GM10847 (cell line): ENCODE results near the gene YTHDC1.

ENCODE experiments used
- POLR2A ChIP-seq: IDR thresholded peaks from 2 replicates; pipeline ENCODE4 v1.6.1; 2011; ENCODE audit not compliant: insufficient read length; ENCODE audit errors: extremely low read depth

Gene YTHDC1

DNA sequence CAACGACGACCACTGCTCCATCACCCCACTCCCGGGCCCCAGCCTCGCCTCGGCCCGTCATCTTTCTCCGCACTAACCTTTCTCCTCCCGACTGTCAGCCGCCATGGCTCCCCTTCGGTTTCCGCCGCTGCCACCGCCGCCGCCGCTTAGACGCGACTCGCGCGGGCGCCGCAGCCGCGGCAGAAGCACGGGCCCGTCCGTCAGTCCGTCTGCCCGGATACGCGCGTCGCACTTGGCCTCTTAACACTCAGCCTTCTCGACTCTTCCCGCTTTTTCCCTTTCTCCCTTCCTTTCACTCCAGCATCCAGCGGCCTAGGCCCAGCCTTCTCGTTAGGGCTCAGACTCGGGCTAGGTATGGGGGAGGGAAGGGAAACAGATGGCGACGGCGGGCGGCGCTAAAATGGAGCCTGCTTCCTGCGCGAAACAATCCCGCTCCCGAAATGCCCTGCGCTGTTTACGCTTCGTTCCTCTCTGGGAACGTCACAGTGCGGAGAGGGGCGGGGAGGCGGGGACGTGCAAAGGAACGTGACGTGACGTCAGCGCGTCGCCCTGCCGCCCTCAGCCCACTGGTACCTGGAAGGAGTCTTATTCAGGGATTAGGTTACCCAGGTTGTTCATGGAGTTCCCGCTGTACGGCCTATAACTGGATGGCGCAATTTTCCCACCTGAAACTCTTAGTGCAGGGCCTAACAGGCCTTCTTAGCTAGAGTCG, at the start of gene YTHDC1:
Gene YTHDC1 (minus strand): TSS at position 442 of the 712 bp plus-strand sequence. CDS start 337 bp downstream, at position 105.
- peak; percentile 74 for TF ChIP-seq POLR2A

GRCh38 chr4:68399306-68399705, 49.4 kb upstream of the YTHDC1 start:
- no peak for TF ChIP-seq POLR2A

- TF ChIP-seq POLR2A: no peak
Measured at GRCh38 chr4:68396756-68397155, 46.9 kb upstream of the YTHDC1 start.

- TF ChIP-seq POLR2A: no peak
Measured at GRCh38 chr4:68391436-68391835, 41.5 kb upstream of the YTHDC1 start.

- TF ChIP-seq POLR2A: no peak
Measured at GRCh38 chr4:68390205-68390935, 40.5 kb upstream of the YTHDC1 start.

DNA sequence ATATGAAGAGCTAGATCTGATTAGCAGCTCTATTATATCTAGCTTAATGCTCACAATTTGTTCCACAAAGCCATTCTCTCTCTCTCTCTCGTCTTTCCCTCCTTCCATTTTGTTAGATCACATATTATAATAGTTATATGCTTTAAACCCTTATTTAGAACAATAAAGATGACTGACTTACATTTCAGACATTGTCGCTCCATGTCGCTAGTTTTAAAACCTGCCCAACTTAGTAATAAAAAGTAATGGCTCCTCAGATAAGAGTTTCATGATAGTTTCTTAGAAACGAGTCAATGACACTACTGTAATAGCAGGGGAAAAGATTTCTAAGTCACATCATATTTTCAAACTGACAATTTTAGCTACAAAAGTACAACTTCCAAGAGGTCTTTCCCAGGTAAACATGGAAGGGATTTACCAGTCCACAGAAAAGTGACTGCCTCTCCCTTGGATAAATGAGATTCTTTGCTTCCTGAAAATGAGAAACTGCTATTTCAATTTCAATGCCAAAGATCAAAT, 38.5 kb upstream of the YTHDC1 start:
- TF ChIP-seq POLR2A: no peak

DNA sequence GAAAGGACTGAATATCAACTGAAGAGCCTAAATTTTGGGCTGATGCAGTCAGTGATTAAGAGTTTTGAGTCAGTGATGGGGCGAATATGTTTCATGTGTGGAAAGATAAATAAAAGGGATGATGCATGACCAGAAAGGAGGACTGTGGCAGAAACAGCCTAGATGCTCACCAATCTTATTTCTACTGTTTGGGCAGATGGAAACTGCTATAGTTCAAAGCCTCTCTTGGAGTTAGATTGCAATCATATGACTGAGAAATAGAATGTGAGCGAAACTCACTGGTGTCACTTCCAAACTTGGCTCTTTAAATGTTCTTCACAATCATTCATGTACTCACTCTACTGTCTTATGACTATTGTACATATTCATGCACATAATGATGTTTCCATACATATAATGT, 35.4 kb upstream of the YTHDC1 start:
- TF ChIP-seq POLR2A: no peak

DNA sequence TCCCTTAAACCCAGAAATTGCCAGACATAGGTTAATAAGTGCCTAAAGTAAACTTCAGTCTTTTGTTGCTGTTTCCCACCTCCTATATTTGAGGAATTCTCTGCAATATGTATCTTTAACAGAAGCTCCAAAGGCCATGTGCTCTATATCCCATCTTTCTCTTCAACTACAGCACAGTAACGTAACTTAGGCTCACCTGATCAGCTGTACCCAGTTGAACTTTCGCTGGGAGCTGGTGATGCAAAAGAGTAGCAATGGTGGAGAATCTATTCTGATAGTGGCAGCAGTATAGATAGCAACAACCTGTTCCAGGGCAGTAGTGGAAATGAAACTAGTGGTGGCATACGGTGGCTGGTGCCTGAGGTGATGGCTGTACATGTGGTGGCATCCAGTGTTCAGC, 33.2 kb upstream of the YTHDC1 start:
- TF ChIP-seq POLR2A: no peak

DNA sequence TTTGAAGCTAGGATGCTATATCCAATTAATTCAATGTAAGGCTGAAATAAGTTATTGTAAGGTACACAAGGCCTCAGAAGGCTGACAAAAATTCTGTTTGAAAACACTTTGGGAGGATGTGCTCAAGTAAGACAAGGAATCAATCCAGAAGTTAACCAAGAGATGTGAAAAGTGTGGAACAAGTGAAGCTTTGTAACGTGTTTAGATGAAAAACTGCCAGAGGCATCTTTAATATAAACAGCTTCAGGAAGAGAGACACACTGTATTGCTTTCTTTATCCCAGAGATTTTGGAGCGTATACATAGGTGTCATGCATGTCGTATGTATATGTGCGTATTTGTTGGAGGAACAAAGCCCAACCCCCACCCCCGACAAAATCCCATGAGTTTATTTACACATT, 28.3 kb upstream of the YTHDC1 start:
- no peak for TF ChIP-seq POLR2A

DNA sequence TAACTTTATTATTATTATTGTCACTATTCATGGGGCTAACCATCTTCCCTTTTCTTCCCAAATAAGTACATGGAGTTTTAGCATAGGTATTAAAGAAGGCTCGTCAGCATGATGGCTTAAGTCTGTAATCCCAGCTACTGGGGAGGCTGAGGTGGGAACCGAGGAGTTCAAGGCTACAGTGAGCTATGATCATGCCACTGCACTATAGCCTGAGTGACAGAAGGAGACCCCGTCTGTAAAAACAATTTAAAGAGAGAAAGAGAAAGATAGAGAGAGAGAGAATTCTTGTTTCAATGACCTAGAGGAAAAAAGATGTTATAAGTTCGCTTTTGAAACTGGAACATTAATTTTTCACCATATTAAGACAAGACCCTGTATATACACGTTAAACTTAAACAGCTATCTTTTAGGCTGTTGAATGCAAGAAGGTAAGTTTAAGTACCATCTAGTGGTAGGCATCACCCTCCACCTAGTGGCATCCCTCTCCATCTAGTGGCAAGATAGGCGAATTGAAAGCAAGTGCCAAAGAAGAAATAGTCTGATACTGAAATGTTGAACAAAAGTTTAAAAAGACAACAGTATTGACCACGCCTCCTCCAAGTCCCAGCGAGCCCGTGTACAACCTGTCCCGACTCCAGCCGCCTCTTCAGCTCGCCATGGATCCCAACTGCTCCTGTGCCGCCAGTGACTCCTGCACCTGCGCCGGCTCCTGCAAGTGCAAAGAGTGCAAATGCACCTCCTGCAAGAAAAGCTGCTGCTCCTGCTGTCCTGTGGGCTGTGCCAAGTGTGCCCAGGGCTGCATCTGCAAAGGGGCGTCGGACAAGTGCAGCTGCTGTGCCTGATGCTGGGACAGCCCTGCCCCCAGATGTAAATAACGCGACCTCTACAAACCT, 26.0 kb upstream of the YTHDC1 start:
- TF ChIP-seq POLR2A: no peak

GRCh38 chr4:68373513-68373912, 23.6 kb upstream of the YTHDC1 start:
- TF ChIP-seq POLR2A: no peak

- TF ChIP-seq POLR2A: no peak
Measured at GRCh38 chr4:68372588-68372987, 22.7 kb upstream of the YTHDC1 start.

GRCh38 chr4:68369142-68369805, 19.4 kb upstream of the YTHDC1 start:
- TF ChIP-seq POLR2A: no peak

- TF ChIP-seq POLR2A: no peak
Measured at GRCh38 chr4:68368691-68369131, 18.8 kb upstream of the YTHDC1 start.

DNA sequence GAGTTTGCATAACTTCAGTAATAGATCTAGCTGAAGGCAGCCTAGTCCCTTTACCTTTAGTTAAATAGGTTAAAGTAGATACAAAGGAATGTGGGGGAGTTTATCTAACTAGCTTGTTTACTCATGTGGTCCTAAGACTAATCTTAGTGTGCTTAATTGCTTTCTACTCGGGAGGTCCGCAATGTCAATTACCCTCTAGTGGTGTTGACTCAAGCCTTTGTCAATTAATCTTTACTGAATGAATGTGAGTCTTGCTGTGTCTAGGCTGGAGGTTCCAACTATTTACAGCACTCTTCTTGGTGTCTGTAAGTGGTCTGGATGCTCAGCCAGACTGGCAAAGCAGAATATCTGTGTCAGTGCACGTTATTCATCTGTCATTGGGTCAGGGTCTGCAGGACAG, 17.9 kb upstream of the YTHDC1 start:
- no peak for TF ChIP-seq POLR2A
